WI38 (cell line): ENCODE results near the gene ALDH3B1.

Source experiments
- H3K4me3 ChIP-seq: 2 replicates; pipeline ENCODE4 v1.5.1; 2011; ENCODE audit warnings: low read depth, mild to moderate bottlenecking, control low read depth, low read length
- TF ChIP-seq, protein P1 (sequence below): IDR thresholded peaks from 2 replicates; pipeline ENCODE4 v1.5.1; 2012; ENCODE audit warnings: low read depth, mild to moderate bottlenecking, control low read depth, low read length

ALDH3B1 gene

DNA sequence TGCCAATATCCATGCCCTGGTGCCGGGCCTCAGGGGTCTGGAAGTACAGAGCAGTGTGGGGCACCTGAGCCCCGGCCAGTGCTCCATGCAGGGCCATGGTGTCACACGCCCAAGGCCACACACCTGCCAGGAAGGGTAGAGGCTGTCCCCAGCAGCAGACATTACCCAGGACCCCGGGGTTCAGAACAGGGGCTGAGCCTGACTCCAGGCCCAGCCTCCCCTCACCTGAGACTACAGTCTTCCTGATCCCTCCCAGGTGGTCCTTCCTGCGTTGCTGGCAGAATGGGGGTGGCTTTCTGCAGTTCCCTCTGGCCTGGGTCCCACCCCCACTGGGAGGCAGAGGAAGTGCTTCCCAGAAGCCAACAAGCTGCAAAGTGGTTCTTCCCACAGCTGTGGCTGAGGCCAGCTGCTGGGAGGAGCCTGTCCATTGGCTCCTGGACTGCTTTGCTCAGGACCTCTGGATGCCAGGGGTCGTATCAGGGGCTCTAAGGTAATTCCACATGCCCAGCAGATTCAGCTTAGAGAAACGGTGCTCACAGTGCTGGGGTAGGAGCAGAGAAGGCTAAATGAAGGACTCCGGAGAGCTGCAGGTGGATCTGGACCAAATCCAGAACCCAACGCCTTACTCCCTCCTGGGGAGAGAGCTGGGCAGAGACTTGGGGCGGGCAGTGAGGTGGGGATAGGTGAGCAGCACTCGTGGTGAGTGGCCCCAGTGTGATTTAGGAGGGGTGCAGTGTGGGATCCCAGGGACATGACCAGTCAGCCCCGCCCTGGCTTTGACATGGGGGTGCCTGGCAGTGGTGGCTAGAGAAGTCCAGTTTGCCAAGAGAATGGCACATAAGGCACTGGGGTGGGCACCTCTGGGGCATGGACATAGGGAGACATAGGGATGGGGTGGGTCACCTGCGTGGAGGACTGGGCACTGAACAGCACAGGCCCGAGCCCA lies 41.3 kb downstream of the ALDH3B1 start:
- H3K4me3 ChIP-seq, result no peak overlapping the region
- TF ChIP-seq, protein P1, sequence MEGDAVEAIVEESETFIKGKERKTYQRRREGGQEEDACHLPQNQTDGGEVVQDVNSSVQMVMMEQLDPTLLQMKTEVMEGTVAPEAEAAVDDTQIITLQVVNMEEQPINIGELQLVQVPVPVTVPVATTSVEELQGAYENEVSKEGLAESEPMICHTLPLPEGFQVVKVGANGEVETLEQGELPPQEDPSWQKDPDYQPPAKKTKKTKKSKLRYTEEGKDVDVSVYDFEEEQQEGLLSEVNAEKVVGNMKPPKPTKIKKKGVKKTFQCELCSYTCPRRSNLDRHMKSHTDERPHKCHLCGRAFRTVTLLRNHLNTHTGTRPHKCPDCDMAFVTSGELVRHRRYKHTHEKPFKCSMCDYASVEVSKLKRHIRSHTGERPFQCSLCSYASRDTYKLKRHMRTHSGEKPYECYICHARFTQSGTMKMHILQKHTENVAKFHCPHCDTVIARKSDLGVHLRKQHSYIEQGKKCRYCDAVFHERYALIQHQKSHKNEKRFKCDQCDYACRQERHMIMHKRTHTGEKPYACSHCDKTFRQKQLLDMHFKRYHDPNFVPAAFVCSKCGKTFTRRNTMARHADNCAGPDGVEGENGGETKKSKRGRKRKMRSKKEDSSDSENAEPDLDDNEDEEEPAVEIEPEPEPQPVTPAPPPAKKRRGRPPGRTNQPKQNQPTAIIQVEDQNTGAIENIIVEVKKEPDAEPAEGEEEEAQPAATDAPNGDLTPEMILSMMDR, result no peak

DNA sequence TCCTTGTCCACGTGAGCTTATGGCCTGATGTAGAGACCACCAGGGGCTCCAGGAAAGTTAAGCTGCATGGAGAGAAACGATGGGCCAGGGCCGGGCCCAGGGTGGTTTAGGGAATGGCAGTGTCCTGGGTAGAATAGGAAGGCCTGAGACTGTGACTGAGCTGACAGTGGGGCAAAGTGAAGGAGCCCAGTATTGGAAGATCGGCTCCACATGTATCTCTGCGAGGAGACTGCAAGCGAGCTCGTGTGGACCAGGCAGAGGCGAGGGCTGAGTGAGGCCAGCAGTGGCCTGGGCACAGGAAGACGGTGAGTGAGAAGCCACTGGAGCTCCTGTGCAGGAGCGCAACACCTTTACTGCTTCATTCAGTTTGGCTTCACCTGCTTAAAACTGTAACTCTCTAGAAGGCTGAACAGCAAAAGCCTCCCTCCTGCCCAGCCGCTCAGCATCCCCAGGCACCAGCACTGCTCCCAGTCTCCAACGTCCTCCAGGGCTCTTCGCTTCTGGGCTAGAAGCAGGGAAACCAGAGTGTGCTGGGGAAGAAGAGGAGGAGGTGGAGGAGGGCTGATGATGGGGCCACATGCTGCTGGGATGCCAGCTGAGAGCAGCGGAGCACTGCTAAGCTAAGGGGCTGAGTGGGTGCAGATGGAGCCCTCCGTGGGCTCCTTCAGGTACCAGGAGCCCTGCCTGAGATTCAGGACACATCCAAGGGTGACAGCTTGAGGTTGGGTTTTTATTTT lies 42.2 kb downstream of the ALDH3B1 start:
- no peak overlapping the region for H3K4me3 ChIP-seq
- TF ChIP-seq, protein P1, result no peak

DNA sequence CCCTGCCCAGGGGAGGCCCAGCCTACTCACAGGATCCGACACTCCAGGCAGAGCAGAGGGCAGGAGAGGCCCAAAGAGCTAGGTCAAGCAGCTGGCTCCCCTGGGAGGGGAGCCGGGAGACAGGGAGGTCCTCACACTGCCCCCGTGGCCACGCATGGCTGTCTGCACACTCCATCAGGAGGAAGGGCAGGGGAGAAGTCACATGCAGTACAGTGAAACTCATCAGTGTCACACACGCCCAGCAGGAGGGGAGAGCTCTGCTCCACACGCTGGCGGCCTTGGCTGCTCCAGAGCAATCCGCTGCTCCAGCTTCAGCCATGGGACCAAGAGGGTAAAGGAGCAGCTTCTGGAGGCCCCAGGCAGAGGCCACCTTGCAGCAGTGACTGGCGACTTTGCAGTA lies 43.0 kb downstream of the ALDH3B1 start:
- TF ChIP-seq, protein P1, result no peak
- no peak overlapping the region for H3K4me3 ChIP-seq

DNA sequence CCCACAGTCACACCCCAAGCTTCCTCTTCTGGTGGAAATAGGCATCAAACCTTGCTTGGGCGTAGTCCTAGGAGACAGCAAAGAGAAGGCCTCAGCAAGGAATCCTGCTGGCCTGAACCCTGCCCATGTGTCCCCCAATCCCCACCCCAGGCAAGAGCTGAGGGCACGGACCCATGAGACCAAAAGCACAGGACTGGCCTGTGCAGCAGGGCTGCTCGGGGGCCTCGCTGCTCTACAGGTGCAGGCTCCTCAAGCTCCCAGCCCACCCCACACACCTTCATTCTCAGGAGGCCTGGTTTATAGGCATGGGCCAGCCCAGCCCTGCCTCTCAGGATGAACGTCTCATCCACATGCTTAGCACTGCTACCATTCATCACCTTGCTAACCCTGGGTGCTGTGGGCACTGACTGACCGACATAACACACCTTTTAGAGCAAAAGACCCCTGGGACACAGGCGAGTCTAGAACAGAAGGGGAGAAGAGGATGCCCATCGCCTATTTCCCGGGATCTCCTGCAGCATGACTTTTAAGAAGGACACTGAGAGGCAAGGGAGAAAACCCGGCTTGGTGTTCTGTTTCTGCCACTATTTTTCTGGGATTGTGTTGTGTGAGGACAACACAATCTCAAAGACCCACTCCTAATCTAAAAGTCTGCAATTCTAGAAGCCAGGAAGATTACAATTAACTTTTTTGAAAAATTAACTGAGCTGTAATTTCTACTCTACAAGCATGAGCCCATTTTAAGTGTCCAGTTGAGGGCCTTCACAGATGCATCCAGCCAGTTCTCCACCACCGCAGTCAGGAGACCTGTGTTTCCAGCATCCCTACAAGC lies 44.1 kb downstream of the ALDH3B1 start:
- H3K4me3 ChIP-seq, result no peak overlapping the region
- TF ChIP-seq, protein P1, result no peak

DNA sequence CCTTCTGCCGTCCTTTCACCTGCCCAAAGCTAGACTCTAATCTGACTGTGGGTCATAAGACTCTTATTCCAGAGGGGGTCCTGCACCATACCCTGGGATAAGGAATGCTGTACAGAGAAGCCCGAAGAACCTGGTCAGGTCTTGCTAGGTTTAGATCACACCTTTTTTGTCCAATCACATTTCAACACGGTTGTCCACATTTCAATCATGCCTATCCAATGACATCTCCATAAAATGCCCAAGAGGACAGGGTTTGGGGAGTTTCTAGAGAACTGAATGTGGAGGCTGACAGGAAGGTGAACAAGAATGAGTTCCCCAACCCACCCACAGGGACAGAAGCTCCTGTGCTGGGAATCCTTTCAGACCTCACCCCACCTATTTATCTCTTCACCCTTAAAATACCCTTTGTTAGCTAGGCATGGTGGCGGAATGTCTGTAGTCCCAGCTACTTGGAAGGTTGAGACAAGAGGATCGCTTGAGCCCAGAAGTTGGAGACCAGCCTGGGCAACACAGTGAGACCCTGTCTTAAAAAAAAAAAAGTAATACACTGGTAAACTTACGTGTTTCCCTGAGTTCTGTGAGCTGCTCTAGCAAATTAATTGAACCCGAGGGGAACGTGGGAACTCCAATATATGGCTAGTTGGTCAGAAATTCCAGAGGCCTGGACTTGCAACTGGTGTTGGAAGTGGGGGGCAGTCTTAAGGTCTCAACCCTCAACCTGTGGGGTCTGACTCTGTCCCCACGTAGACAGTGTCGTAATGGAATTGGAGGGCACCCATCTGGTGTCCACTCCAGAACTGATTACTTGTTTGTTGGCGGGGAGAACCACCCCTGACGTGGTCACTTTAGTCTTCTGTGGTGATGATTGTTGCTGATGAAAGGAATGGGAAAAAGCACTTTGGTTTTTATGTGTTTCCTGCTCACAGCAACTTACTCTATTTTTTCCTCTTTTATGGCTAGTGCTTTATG lies 46.5 kb downstream of the ALDH3B1 start:
- TF ChIP-seq, protein P1, result no peak

DNA sequence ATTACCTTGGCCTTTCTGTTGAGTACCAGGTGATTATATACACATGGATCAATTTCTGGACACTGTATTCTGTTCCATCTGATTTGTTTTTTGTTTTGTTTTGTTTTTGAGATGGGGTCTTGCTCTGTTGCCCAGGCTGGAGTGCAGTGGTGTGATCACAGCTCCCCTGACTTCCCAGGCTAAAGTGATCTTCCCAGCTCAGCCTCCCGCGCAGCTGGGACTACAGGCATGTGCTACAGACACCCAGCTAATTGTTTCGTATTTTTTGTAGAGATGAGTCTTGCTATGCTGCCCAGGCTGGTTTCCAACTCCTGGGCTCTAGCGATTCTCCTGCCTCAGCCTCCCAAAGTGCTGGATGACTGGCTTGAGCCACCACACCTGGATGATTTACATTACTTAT lies 47.7 kb downstream of the ALDH3B1 start:
- H3K4me3 ChIP-seq, result no peak overlapping the region
- TF ChIP-seq, protein P1, result no peak

More for the DNA sequence above, 46.5 kb downstream of the ALDH3B1 start:
- H3K4me3 ChIP-seq, result no peak overlapping the region
